A549 (cell line): ENCODE results near the gene ENPP1.

Experiments
- RAD21 ChIP-seq, 2 experiments: fragments of >200 bp in 1 of 2; sonication (Bioruptor Twin) in 1 of 2; formaldehyde crosslinking in 1 of 2; IDR thresholded peaks in 1 of 2; conservative IDR thresholded peaks in 1 of 2; 2 replicates in 1 of 2; 3 replicates in 1 of 2; pipeline ENCODE4 v1.6.1; 2012 to 2018; ENCODE audit warnings: inconsistent platforms in 1 of 2
- TF ChIP-seq, protein P1 (sequence below): IDR thresholded peaks from 2 replicates; pipeline ENCODE4 v1.6.1; 2012; ENCODE audit warnings: low read depth, borderline replicate concordance
- TF ChIP-seq, protein P2 (sequence below): fragments of >200 bp; sonication (Bioruptor Twin); formaldehyde crosslinking; IDR thresholded peaks from 3 replicates; pipeline ENCODE4 v1.5.1; 2016

DNA sequence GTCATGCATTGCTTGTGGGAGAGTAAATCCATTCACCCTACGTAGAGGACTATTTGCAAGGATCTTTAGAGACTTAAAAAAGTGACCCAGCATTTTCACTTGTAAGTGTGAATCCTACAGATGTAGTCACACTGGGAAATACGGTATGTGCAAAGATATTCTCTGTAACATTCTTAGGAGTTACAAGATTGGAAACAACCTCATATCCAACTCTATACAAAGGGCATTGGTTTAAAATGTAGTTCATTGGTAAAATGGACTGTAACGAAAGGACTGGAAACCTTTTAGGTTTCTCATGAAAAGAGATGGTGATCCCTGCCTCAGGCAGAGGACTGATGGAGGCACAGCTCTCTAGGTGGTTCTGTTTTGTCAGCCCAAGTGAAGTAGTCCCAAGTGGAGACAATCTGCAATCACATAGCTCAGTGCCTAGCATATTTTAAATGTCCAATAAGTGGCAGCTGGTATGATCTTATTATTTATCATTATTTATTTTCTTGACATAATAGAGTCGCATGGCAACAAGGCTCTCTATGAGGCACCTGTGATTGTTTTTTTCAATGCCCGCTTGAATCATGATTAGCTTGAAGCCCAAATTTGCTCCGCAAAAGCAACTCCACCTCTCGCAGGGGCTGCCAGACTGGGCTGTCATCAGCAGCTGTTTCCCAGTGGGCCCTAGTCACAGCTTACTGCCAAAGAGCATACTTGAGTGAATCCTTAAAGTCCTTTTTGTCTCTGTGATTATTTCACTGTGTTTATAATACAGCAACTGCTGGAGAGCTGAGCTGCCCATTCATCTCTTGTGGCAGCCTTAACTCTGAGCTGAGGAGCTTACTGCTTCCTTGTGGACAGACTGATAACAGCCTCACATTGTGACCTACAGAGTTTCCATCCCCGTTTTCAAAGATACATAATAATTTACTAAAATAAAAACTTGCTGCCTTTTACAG is 19.8 kb upstream of the ENPP1 start:
- TF ChIP-seq, protein P1, sequence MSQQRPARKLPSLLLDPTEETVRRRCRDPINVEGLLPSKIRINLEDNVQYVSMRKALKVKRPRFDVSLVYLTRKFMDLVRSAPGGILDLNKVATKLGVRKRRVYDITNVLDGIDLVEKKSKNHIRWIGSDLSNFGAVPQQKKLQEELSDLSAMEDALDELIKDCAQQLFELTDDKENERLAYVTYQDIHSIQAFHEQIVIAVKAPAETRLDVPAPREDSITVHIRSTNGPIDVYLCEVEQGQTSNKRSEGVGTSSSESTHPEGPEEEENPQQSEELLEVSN, result no peak
- no peak for TF ChIP-seq RAD21 (conservative IDR thresholded peaks at IDR 0.05 in 1 of 2, IDR thresholded peaks at IDR 0.05 in 1 of 2)
- TF ChIP-seq, protein P2, sequence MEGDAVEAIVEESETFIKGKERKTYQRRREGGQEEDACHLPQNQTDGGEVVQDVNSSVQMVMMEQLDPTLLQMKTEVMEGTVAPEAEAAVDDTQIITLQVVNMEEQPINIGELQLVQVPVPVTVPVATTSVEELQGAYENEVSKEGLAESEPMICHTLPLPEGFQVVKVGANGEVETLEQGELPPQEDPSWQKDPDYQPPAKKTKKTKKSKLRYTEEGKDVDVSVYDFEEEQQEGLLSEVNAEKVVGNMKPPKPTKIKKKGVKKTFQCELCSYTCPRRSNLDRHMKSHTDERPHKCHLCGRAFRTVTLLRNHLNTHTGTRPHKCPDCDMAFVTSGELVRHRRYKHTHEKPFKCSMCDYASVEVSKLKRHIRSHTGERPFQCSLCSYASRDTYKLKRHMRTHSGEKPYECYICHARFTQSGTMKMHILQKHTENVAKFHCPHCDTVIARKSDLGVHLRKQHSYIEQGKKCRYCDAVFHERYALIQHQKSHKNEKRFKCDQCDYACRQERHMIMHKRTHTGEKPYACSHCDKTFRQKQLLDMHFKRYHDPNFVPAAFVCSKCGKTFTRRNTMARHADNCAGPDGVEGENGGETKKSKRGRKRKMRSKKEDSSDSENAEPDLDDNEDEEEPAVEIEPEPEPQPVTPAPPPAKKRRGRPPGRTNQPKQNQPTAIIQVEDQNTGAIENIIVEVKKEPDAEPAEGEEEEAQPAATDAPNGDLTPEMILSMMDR, result no peak
